Naive thymus-derived CD4-positive, alpha-beta T cell (primary cell): ENCODE data around the gene CDR2L. TPM values are rescaled to one million over a fixed set of nuclear protein-coding genes. Genes with fewer than 3 reads are reported as not detected.
A peak's percentile ranks its signal among the peaks of the same experiment; 100 is the strongest.

ENCODE experiments used
- ATAC-seq: fragments of 150-1000 bp; cut with Tn5 transposase; 2 replicates; pipeline ENCODE4 v1.10.0; 2021; ENCODE audit warnings: mild to moderate bottlenecking, moderate library complexity
- CTCF ChIA-PET: fragments of 350-600 bp; sonication (Branson Sonifier 250); formaldehyde crosslinking; loops from one replicate; lab custom pipeline; 2021; ENCODE audit warnings: antibody characterized with exemption; lab: Charles Lee
- POLR2A ChIA-PET: fragments of 350-600 bp; sonication (Branson Sonifier 250); formaldehyde crosslinking; loops from one replicate; lab custom pipeline; 2021; ENCODE audit warnings: antibody characterized with exemption, inconsistent platforms; lab: Charles Lee
- DNase-seq, 9 donors: peaks; one replicate each; pipeline versions ENCODE4 v3.0.0 to v3.0.0-alpha.2; 2020 to 2022; ENCODE audit warnings: mixed read lengths in 1 of 9
- H3K27ac ChIP-seq: one replicate; pipeline ENCODE4 v1.7.0; 2013; ENCODE audit warnings: mild to moderate bottlenecking, low read depth, low read length, moderate library complexity
- H3K27me3 ChIP-seq, 2 donors: one replicate each; pipeline ENCODE4 v1.7.0; 2013; ENCODE audit warnings: low read length in 2 of 2, mild to moderate bottlenecking in 2 of 2, moderate library complexity in 2 of 2; ENCODE audit not compliant: control insufficient read depth in 2 of 2, insufficient read depth in 2 of 2
- H3K36me3 ChIP-seq, 3 experiments: 1 replicate in 2 of 3; 2 replicates in 1 of 3; pipeline ENCODE4 v1.7.0; 2013; ENCODE audit warnings: low read length in 3 of 3, mild to moderate bottlenecking in 3 of 3, moderate library complexity in 1 of 3; ENCODE audit not compliant: insufficient read depth in 3 of 3, control insufficient read depth in 2 of 3
- H3K4me1 ChIP-seq, 2 donors: one replicate each; pipeline ENCODE4 v1.7.0; 2013; ENCODE audit warnings: low read length in 2 of 2, mild to moderate bottlenecking in 2 of 2, moderate library complexity in 1 of 2; ENCODE audit not compliant: control insufficient read depth in 2 of 2, insufficient read depth in 2 of 2
- H3K4me3 ChIP-seq: 2 replicates; pipeline ENCODE4 v1.7.0; 2013; ENCODE audit warnings: mild to moderate bottlenecking, low read length
- H3K9me3 ChIP-seq, 3 experiments: 1 replicate in 2 of 3; 2 replicates in 1 of 3; pipeline ENCODE4 v1.7.0; 2013; ENCODE audit warnings: low read length in 3 of 3; ENCODE audit not compliant: control insufficient read depth in 2 of 3
- H3K27ac Mint-ChIP-seq, 9 donors: one replicate each; pipeline ENCODE4 v1.8.0; 2020 to 2022; ENCODE audit warnings: mixed read lengths in 9 of 9, mild to moderate bottlenecking in 8 of 9, moderate library complexity in 5 of 9, inconsistent platforms in 2 of 9
- H3K27me3 Mint-ChIP-seq, 5 donors: one replicate each; pipeline ENCODE4 v1.8.0; 2021 to 2022; ENCODE audit warnings: mixed read lengths in 5 of 5, mild to moderate bottlenecking in 1 of 5
- H3K36me3 Mint-ChIP-seq, 5 donors: one replicate each; pipeline ENCODE4 v1.8.0; 2020 to 2022; ENCODE audit warnings: mixed read lengths in 5 of 5, mild to moderate bottlenecking in 3 of 5, inconsistent platforms in 1 of 5
- H3K4me1 Mint-ChIP-seq, 7 donors: one replicate each; pipeline ENCODE4 v1.8.0; 2020 to 2022; ENCODE audit warnings: mixed read lengths in 7 of 7, mild to moderate bottlenecking in 3 of 7, inconsistent platforms in 1 of 7
- H3K4me3 Mint-ChIP-seq, 10 donors: one replicate each; pipeline ENCODE4 v1.8.0; 2020 to 2022; ENCODE audit warnings: mild to moderate bottlenecking in 10 of 10, mixed read lengths in 10 of 10, moderate library complexity in 6 of 10, inconsistent platforms in 2 of 10
- H3K9me3 Mint-ChIP-seq, 11 donors: one replicate each; pipeline ENCODE4 v1.8.0; 2020 to 2022; ENCODE audit warnings: mixed read lengths in 11 of 11, mild to moderate bottlenecking in 4 of 11, inconsistent platforms in 1 of 11, moderate library complexity in 1 of 11
- intact Hi-C, 2 donors: fragments of 100-400 bp; cut with micrococcal nuclease; formaldehyde crosslinking; loops; one replicate each; pipeline ENCODE4 v1.15.1; 2023
- polyA plus RNA-seq, 2 donors: library from polyadenylated mRNA; unstranded; fragments of 300-500 nt; fragmentation: Illumina TruSeq; gene quantifications; one replicate each; pipeline ENCODE4 v1.2.3, GENCODE V29; 2021
- total RNA-seq, 6 experiments: library from RNA in 5 of 6; stranded (reverse) in 5 of 6; gene quantifications; 1 replicate in 5 of 6; 2 replicates in 1 of 6; pipeline ENCODE4 v1.2.3 and lab custom pipeline; 2021 to 2026

CDR2L gene
- total and polyA plus RNA-seq, 7 experiments from 2014 or later, result 0.08 to 0.17 (median 0.16) TPM; not detected in 4

GRCh38 chr17:75013092-75013559 lies 25.7 kb downstream of the CDR2L start:
- Histone ChIP-seq H3K4me3 (peak overlapping the region; percentile 69), H3K36me3 (peaks cover 0 to 14% (median 0%) of the 10 kb centered on the region in 3 experiments), H3K27me3 (no peaks in the 10 kb centered on the region), H3K4me1 (peaks cover 9 to 14% of the 10 kb centered on the region in 2 donors), H3K27ac (peak overlapping the region; percentile 83), H3K9me3 (no peaks in the 10 kb centered on the region)
- ChIA-PET CTCF (interaction anchor here (0.6 to 5.1 kb wide), 13 partner anchors 9 to 362 kb away, joined by 3 to 42 read pairs (median 5); partner anchors contain the start of gene HID1), POLR2A (interaction anchor here (0.6 to 3.7 kb wide), 31 partner anchors 8 to 472 kb away, joined by 3 to 50 read pairs (median 5); partner anchors contain the start of genes ARMC7, ATP5PD, CDR2L and GGA3)
- peaks cover 0 to 4% (median 0%) of the 10 kb centered on the region in 5 donors for H3K27me3 Mint-ChIP-seq
- H3K4me1 Mint-ChIP-seq, result peaks cover 25 to 38% (median 35%) of the 10 kb centered on the region in 7 donors
- DNase-seq (no peak), ATAC-seq (no peak)
- H3K9me3 Mint-ChIP-seq, result no peaks in the 10 kb centered on the region
- intact Hi-C loops, result loop anchor here in 1 of 2 donors (2.0 kb wide), 1 partner anchor 26 kb away; the partner anchor contains the start of gene CDR2L
- H3K4me3 Mint-ChIP-seq, result peak overlapping the region; percentile 76 to 98 (median 94)
- H3K36me3 Mint-ChIP-seq, result peaks cover 0 to 20% (median 7%) of the 10 kb centered on the region in 5 donors
- H3K27ac Mint-ChIP-seq, result peak overlapping the region; percentile 5 to 97 (median 92)

GRCh38 chr17:75019146-75019545 lies 31.7 kb downstream of the CDR2L start:
- ChIA-PET POLR2A (interaction anchor here (0.6 to 1.4 kb wide), 3 partner anchors 13 to 106 kb away, joined by 3 to 4 read pairs (median 3); no protein-coding TSS in a partner anchor), CTCF (interaction anchor here (0.6 kb wide), 1 partner anchor 144 kb away, joined by 5 read pairs; no protein-coding TSS in a partner anchor)
- Histone ChIP-seq H3K36me3 (peaks cover 5 to 52% (median 15%) of the 10 kb centered on the region in 3 experiments), H3K27ac (no peak overlapping the region), H3K4me3 (no peak overlapping the region), H3K9me3 (no peaks in the 10 kb centered on the region), H3K27me3 (no peaks in the 10 kb centered on the region), H3K4me1 (no peaks in the 10 kb centered on the region)
- H3K4me1 Mint-ChIP-seq, result peaks cover 8 to 24% (median 18%) of the 10 kb centered on the region in 7 donors
- H3K27me3 Mint-ChIP-seq, result no peaks in the 10 kb centered on the region
- H3K4me3 Mint-ChIP-seq, result no peak overlapping the region
- ATAC-seq (no peak), DNase-seq (no peak)
- intact Hi-C loops, result no loop called here
- no peaks in the 10 kb centered on the region for H3K9me3 Mint-ChIP-seq
- peaks cover 3 to 51% (median 29%) of the 10 kb centered on the region in 5 donors for H3K36me3 Mint-ChIP-seq
- H3K27ac Mint-ChIP-seq, result peak overlapping the region in 1 of 9 donors; percentile 39

- Mint-ChIP-seq H3K36me3 (peaks cover 3 to 49% (median 29%) of the 10 kb centered on the region in 5 donors), H3K9me3 (no peaks in the 10 kb centered on the region), H3K27me3 (no peaks in the 10 kb centered on the region), H3K4me1 (peaks cover 8 to 27% (median 19%) of the 10 kb centered on the region in 7 donors), H3K27ac (no peak overlapping the region), H3K4me3 (no peak overlapping the region)
- Histone ChIP-seq H3K27ac (no peak overlapping the region), H3K9me3 (no peaks in the 10 kb centered on the region), H3K4me1 (peaks cover 1 to 2% of the 10 kb centered on the region in 2 donors), H3K27me3 (no peaks in the 10 kb centered on the region), H3K4me3 (no peak overlapping the region), H3K36me3 (peaks cover 5 to 52% (median 15%) of the 10 kb centered on the region in 3 experiments)
- intact Hi-C loops, result no loop called here
- CTCF ChIA-PET, result no interaction called here
- no peak for ATAC-seq
- POLR2A ChIA-PET, result interaction anchor here (0.7 to 1.4 kb wide), 4 partner anchors 9 to 59 kb away, joined by 3 read pairs; no protein-coding TSS in a partner anchor
- no peak for DNase-seq
These were observed 32.3 kb downstream of the CDR2L start for GRCh38 chr17:75019710-75020109.

GRCh38 chr17:75020331-75021110 lies 33.1 kb downstream of the CDR2L start:
- Histone ChIP-seq H3K4me3 (no peak overlapping the region), H3K27ac (no peak overlapping the region), H3K4me1 (peaks cover 4% of the 10 kb centered on the region in 2 donors), H3K36me3 (peaks cover 5 to 52% (median 15%) of the 10 kb centered on the region in 3 experiments), H3K9me3 (no peaks in the 10 kb centered on the region), H3K27me3 (no peaks in the 10 kb centered on the region)
- DNase-seq (no peak), ATAC-seq (no peak)
- Mint-ChIP-seq H3K4me1 (peaks cover 12 to 29% (median 19%) of the 10 kb centered on the region in 7 donors), H3K27ac (no peak overlapping the region), H3K36me3 (peaks cover 3 to 43% (median 30%) of the 10 kb centered on the region in 5 donors), H3K9me3 (no peaks in the 10 kb centered on the region), H3K4me3 (no peak overlapping the region), H3K27me3 (no peaks in the 10 kb centered on the region)
- intact Hi-C loops, result no loop called here
- ChIA-PET CTCF (no interaction called here), POLR2A (interaction anchor here (0.8 to 1.2 kb wide), 3 partner anchors 8 to 12 kb away, joined by 3 to 4 read pairs (median 3); partner anchors contain the start of gene MRPL58)

GRCh38 chr17:75024686-75025397 lies 37.4 kb downstream of the CDR2L start:
- H3K4me1 Mint-ChIP-seq, result peaks cover 5 to 35% (median 18%) of the 10 kb centered on the region in 7 donors
- H3K4me3 Mint-ChIP-seq, result peak overlapping the region; percentile 51 to 83 (median 65)
- DNase-seq (peak in 7 of 9 donors; percentile 36 to 60 (median 51)), ATAC-seq (peak; percentile 58)
- peaks cover 3 to 34% (median 20%) of the 10 kb centered on the region in 5 donors for H3K36me3 Mint-ChIP-seq
- intact Hi-C loops, result loop anchor here in 1 of 2 donors (1.0 kb wide), 1 partner anchor 11 kb away; no protein-coding TSS in a partner anchor
- Histone ChIP-seq H3K27me3 (no peaks in the 10 kb centered on the region), H3K9me3 (no peaks in the 10 kb centered on the region), H3K4me1 (peaks cover 4% of the 10 kb centered on the region in 2 donors), H3K4me3 (no peak overlapping the region), H3K27ac (no peak overlapping the region), H3K36me3 (peaks cover 5 to 30% (median 11%) of the 10 kb centered on the region in 3 experiments)
- H3K27ac Mint-ChIP-seq, result peak overlapping the region in 8 of 9 donors; percentile 43 to 82 (median 62)
- H3K9me3 Mint-ChIP-seq, result peaks cover 0 to 4% (median 0%) of the 10 kb centered on the region in 11 donors
- H3K27me3 Mint-ChIP-seq, result peaks cover 0 to 7% (median 0%) of the 10 kb centered on the region in 5 donors
- ChIA-PET CTCF (interaction anchor here (1.1 to 1.4 kb wide), 3 partner anchors 10 to 12 kb away, joined by 3 to 5 read pairs (median 4); partner anchors contain the start of gene MRPL58), POLR2A (interaction anchor here (0.6 to 4.4 kb wide), 9 partner anchors 10 to 72 kb away, joined by 3 to 30 read pairs (median 4); partner anchors contain the start of genes ATP5PD, CDR2L, KCTD2 and MRPL58)
